Measurements from ENCODE around the gene UBE2D2.

Gene UBE2D2

DNA sequence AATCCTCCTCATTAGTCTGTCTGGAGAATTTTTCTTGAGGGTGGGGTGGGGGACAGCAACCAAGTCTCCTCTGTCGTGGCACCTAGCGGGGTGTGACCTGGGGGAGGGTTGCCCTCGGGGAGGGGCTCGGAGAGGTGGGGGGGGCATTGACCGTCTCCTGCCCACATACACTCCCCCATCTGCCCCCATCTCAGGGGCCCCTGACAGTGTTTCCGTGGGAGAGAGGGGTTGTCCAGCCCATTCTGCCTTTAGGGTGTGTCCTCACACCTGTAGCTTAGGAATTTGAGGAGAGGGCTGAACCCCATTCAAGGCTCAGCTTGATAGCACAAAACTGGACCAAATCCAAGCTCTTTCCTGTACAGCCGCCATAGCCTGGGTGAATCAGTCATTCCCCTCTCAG is 81.1 kb downstream of the UBE2D2 start (continued):
- no peak for TF ChIP-seq TSHZ2 (CRISPR knock-in tag; IDR thresholded peaks at IDR 0.05)
- no peak for TF ChIP-seq GLIS3 (CRISPR knock-in tag; IDR thresholded peaks at IDR 0.05)
- no peak for TF ChIP-seq ARNTL (CRISPR knock-in tag; IDR thresholded peaks at IDR 0.05; ENCODE audit: borderline replicate concordance, low read depth)
- no peak for TF ChIP-seq ZFP3 (CRISPR knock-in tag; IDR thresholded peaks at IDR 0.05)

GRCh38 chr5:139642891-139643871 is 82.0 kb downstream of the UBE2D2 start:
- ATAC-seq, result no peak
- no peak for TF ChIP-seq BACH2 (CRISPR knock-in tag; IDR thresholded peaks at IDR 0.05; ENCODE audit: borderline replicate concordance)
- no peak for TF ChIP-seq ESRRG (CRISPR knock-in tag; IDR thresholded peaks at IDR 0.05)
- no peak for TF ChIP-seq OSR1 (CRISPR knock-in tag; IDR thresholded peaks at IDR 0.05)
- no peak for TF ChIP-seq RARB (CRISPR knock-in tag; IDR thresholded peaks at IDR 0.05)
- TF ChIP-seq, protein P1, sequence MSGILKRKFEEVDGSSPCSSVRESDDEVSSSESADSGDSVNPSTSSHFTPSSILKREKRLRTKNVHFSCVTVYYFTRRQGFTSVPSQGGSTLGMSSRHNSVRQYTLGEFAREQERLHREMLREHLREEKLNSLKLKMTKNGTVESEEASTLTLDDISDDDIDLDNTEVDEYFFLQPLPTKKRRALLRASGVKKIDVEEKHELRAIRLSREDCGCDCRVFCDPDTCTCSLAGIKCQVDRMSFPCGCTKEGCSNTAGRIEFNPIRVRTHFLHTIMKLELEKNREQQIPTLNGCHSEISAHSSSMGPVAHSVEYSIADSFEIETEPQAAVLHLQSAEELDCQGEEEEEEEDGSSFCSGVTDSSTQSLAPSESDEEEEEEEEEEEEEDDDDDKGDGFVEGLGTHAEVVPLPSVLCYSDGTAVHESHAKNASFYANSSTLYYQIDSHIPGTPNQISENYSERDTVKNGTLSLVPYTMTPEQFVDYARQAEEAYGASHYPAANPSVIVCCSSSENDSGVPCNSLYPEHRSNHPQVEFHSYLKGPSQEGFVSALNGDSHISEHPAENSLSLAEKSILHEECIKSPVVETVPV (CRISPR knock-in tag; IDR thresholded peaks at IDR 0.05), result no peak
- TF ChIP-seq POU6F1 (CRISPR knock-in tag; IDR thresholded peaks at IDR 0.05; ENCODE audit: borderline replicate concordance, low read depth), result no peak
- no peak for TF ChIP-seq ZFP3 (CRISPR knock-in tag; IDR thresholded peaks at IDR 0.05)
- TF ChIP-seq GLIS3 (CRISPR knock-in tag; IDR thresholded peaks at IDR 0.05), result no peak
- no peak for TF ChIP-seq PPARA (CRISPR knock-in tag; IDR thresholded peaks at IDR 0.05; ENCODE audit: borderline replicate concordance)
- TF ChIP-seq ZNF565 (CRISPR knock-in tag; conservative IDR thresholded peaks at IDR 0.05; ENCODE audit: low read depth), result no peak
- no peak for TF ChIP-seq ZFP30 (CRISPR knock-in tag; IDR thresholded peaks at IDR 0.05)
- TF ChIP-seq ZNF8 (CRISPR knock-in tag; IDR thresholded peaks at IDR 0.05), result no peak
- no peak for TF ChIP-seq ISL1 (CRISPR knock-in tag; IDR thresholded peaks at IDR 0.05)
- TF ChIP-seq ZC3H10 (CRISPR knock-in tag; IDR thresholded peaks at IDR 0.05), result no peak
- no peak for TF ChIP-seq ARNTL (CRISPR knock-in tag; IDR thresholded peaks at IDR 0.05; ENCODE audit: borderline replicate concordance, low read depth)
- no peak for TF ChIP-seq TSHZ2 (CRISPR knock-in tag; IDR thresholded peaks at IDR 0.05)

- ATAC-seq, result no peak
- TF ChIP-seq TCF4 (CRISPR knock-in tag; IDR thresholded peaks at IDR 0.05; ENCODE audit: borderline replicate concordance), result no peak
- TF ChIP-seq ISL1 (CRISPR knock-in tag; IDR thresholded peaks at IDR 0.05), result no peak
- TF ChIP-seq OSR1 (CRISPR knock-in tag; IDR thresholded peaks at IDR 0.05), result no peak
- no peak for TF ChIP-seq CSDC2 (CRISPR knock-in tag; IDR thresholded peaks at IDR 0.05)
- no peak for TF ChIP-seq ESRRG (CRISPR knock-in tag; IDR thresholded peaks at IDR 0.05)
- TF ChIP-seq ZFP3 (CRISPR knock-in tag; IDR thresholded peaks at IDR 0.05), result no peak
- no peak for TF ChIP-seq TOX (CRISPR knock-in tag; IDR thresholded peaks at IDR 0.05; ENCODE audit: borderline replicate concordance)
- no peak for TF ChIP-seq CREB5 (CRISPR knock-in tag; IDR thresholded peaks at IDR 0.05; ENCODE audit: low read depth)
- TF ChIP-seq, protein P1 (CRISPR knock-in tag; IDR thresholded peaks at IDR 0.05), result no peak
- TF ChIP-seq RARB (CRISPR knock-in tag; IDR thresholded peaks at IDR 0.05), result no peak
- TF ChIP-seq POU6F1 (CRISPR knock-in tag; IDR thresholded peaks at IDR 0.05; ENCODE audit: borderline replicate concordance, low read depth), result no peak
- TF ChIP-seq ZC3H10 (CRISPR knock-in tag; IDR thresholded peaks at IDR 0.05), result no peak
- no peak for TF ChIP-seq ZNF70 (CRISPR knock-in tag; IDR thresholded peaks at IDR 0.05)
- TF ChIP-seq ARNTL (CRISPR knock-in tag; IDR thresholded peaks at IDR 0.05; ENCODE audit: borderline replicate concordance, low read depth), result no peak
- TF ChIP-seq ZNF565 (CRISPR knock-in tag; conservative IDR thresholded peaks at IDR 0.05; ENCODE audit: low read depth), result no peak
Observed at GRCh38 chr5:139644001-139644456, 82.9 kb downstream of the UBE2D2 start.

Measured in SK-N-SH treated with all-trans-retinoic acid at 6 μM for 48 hours (cell line).